Measurements from ENCODE around the gene CST3. TPM values are rescaled to one million over a fixed set of nuclear protein-coding genes. Genes with fewer than 3 reads are reported as not detected.

Gene CST3
- total and polyA plus RNA-seq, 2 of the 8 experiments (the other 6 are each of a cell fraction or from before 2014, with no cell fraction given): 53.2 to 184 TPM

DNA sequence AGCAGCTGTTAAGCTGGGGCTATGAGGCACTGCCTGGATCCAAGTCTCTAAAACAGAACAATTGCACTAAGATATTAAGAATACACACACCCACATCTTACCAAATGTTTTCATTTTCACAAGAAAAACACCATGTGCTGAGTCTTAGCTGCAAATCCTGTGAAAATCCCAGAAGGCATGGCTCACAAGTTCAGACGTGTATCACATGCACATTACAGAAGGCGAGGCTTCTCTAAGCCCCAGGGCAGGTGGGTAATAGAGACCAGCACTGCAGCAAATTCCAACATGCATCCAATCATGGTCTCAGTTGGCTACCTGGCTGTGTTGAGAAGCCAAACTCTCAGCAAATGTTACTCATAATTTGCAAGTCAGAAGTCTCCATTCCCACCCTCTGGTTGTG, 16.2 kb upstream of the CST3 start:
- no peak overlapping the region for H2AFZ ChIP-seq (ENCODE audit: low read length)
- no peaks in the 10 kb centered on the region for H3K9me3 ChIP-seq (ENCODE audit: insufficient read depth in 2 of 2, low read depth in 1 of 2, low read length in 1 of 2)
- no peaks in the 10 kb centered on the region; a peak in 1 of 7 replicates for H3K27me3 ChIP-seq (replicated peaks in 1 of 4; ENCODE audit: control insufficient read depth in 3 of 4, extremely low read depth in 1 of 4, insufficient read depth in 3 of 4, low read length in 3 of 4)
- H3K23me2 ChIP-seq (ENCODE audit: low read depth, low read length): no peaks in the 10 kb centered on the region; the same call in 1 of the 2 replicates
- no peak overlapping the region for H2BK5ac ChIP-seq (ENCODE audit: low read depth, low read length)
- H3K9ac ChIP-seq (replicated peaks in 1 of 4; ENCODE audit: extremely low read depth in 1 of 4, low read depth in 3 of 4, low read length in 3 of 4): no peak overlapping the region
- no peak overlapping the region for H4K5ac ChIP-seq (ENCODE audit: insufficient read length, low read depth, low read length)
- no peak overlapping the region for H4K8ac ChIP-seq (ENCODE audit: extremely low read depth, insufficient read depth, low read length)
- CTCF ChIA-PET (ENCODE audit: partially characterized antibody): interaction anchor here (1.4 to 6.1 kb wide), 2 partner anchors 9 to 14 kb away, joined by 4 to 29 read pairs; no protein-coding TSS in a partner anchor
- H4K20me1 ChIP-seq (replicated peaks in 1 of 2; ENCODE audit: control insufficient read depth in 1 of 2, insufficient read depth in 2 of 2, low read length in 2 of 2): no peaks in the 10 kb centered on the region
- H3K56ac ChIP-seq (replicated peaks; ENCODE audit: insufficient read length, low read depth, low read length): no peak overlapping the region
- H3K14ac ChIP-seq (ENCODE audit: insufficient read length): no peak overlapping the region
- H3K27ac ChIP-seq (ENCODE audit: low read depth, low read length): no peak overlapping the region
- no peaks in the 10 kb centered on the region for H3K79me1 ChIP-seq (ENCODE audit: low read depth, low read length)
- H3K4me3 ChIP-seq (ENCODE audit: extremely low read depth in 1 of 4, insufficient read depth in 2 of 4, low read depth in 3 of 4, low read length in 4 of 4): no peak overlapping the region
- DNase-seq (ENCODE audit: low read depth in 1 of 2, low spot score in 2 of 2) (no peak), FAIRE-seq (no peak)
- no peak overlapping the region for H3K4me2 ChIP-seq (ENCODE audit: insufficient read depth in 1 of 2, low read depth in 2 of 2, low read length in 2 of 2)
- no peaks in the 10 kb centered on the region for H3K79me2 ChIP-seq (ENCODE audit: control insufficient read depth in 1 of 2, insufficient read depth in 2 of 2, low read length in 2 of 2)
- no peaks in the 10 kb centered on the region for H3K36me3 ChIP-seq (ENCODE audit: control insufficient read depth in 2 of 4, insufficient read depth in 4 of 4, low read length in 3 of 4)
- no peak overlapping the region for H3K18ac ChIP-seq (ENCODE audit: extremely low read depth, low read length)
- H3K4me1 ChIP-seq (replicated peaks in 1 of 4; ENCODE audit: control insufficient read depth in 3 of 4, insufficient read depth in 4 of 4, low read length in 3 of 4): peaks cover 0 to 5% (median 0%) of the 10 kb centered on the region in 4 experiments; a peak in 2 of 7 replicates
- no peak overlapping the region for H2BK15ac ChIP-seq (ENCODE audit: low read length)
- H3K4ac ChIP-seq (replicated peaks; ENCODE audit: insufficient read length, low read depth, low read length): no peak overlapping the region
- no peak overlapping the region for H3K23ac ChIP-seq (ENCODE audit: insufficient read length)
- 84% methylated on average over 2 of the region's 2 CpGs; no CpG with 5 or more reads in 1 of the 2 experiments for WGBS, 2 experiments (ENCODE audit: extremely low coverage in 1 of 2, insufficient coverage in 1 of 2, insufficient read length in 1 of 2, insufficient replicate concordance in 2 of 2, low coverage in 1 of 2, low lambda C conversion rate in 2 of 2, missing lambda C conversion rate in 1 of 2)
- no peak overlapping the region for H2BK120ac ChIP-seq (replicated peaks; ENCODE audit: low read depth, low read length)
- POLR2A ChIA-PET (ENCODE audit: partially characterized antibody): interaction anchor here (1.0 kb wide), 1 partner anchor 8 kb away, joined by 3 read pairs; no protein-coding TSS in a partner anchor
- no peak overlapping the region for H2BK12ac ChIP-seq (ENCODE audit: low read depth, low read length)
- no peak overlapping the region for H2BK20ac ChIP-seq (ENCODE audit: low read length)
- no peak overlapping the region for H2AK5ac ChIP-seq (ENCODE audit: low read depth, low read length)
- no peak overlapping the region for H4K91ac ChIP-seq (replicated peaks; ENCODE audit: insufficient read length, low read length)
- TF ChIP-seq NRF1 (IDR thresholded peaks at IDR 0.05; ENCODE audit: low read depth, low read length) (no peak), TEAD4 (IDR thresholded peaks at IDR 0.05; ENCODE audit: low read depth, low read length) (no peak), GABPA (IDR thresholded peaks at IDR 0.05; ENCODE audit: borderline replicate concordance, insufficient read depth, low read length) (no peak), JUND (IDR thresholded peaks at IDR 0.05; ENCODE audit: low read length) (no peak), POLR2A (IDR thresholded peaks at IDR 0.05; ENCODE audit: control extremely low read depth in 1 of 2, low read depth in 2 of 2, low read length in 2 of 2) (no peak), PHF8 (conservative IDR thresholded peaks at IDR 0.05; ENCODE audit: low read depth, low read length) (no peak), CBX5 (IDR thresholded peaks at IDR 0.05; ENCODE audit: low read depth, low read length) (no peak), SAP30 (IDR thresholded peaks at IDR 0.05; ENCODE audit: insufficient read depth, insufficient replicate concordance, low read length) (no peak), EGR1 (IDR thresholded peaks at IDR 0.05; ENCODE audit: borderline replicate concordance, low read depth, low read length) (no peak), YY1 (IDR thresholded peaks at IDR 0.05; ENCODE audit: low read depth, low read length) (no peak), POU5F1 (IDR thresholded peaks at IDR 0.05; ENCODE audit: low read depth, low read length) (no peak)

Measured in H1 (cell line).